GM10266 (cell line): Measurements from ENCODE around the gene CNKSR2.
"Not testable (repeated sequence)": the region's sequence is repeated elsewhere in the genome, so short reads cannot be mapped to it uniquely, and the experiment has no call there.

Experiments used
- DNase-seq: peaks from one replicate; pipeline ENCODE4 v3.0.0; 2012; ENCODE audit errors: extremely low spot score
- TF ChIP-seq, protein P1 (sequence below): IDR thresholded peaks from 2 replicates; pipeline ENCODE4 v1.5.1; 2012; ENCODE audit warnings: mild to moderate bottlenecking, low read depth; ENCODE audit not compliant: control insufficient read depth, insufficient read depth; ENCODE audit errors: missing control alignments

Gene CNKSR2

GRCh38 chrX:21524008-21524407, 149.8 kb downstream of the CNKSR2 start:
- TF ChIP-seq, protein P1, sequence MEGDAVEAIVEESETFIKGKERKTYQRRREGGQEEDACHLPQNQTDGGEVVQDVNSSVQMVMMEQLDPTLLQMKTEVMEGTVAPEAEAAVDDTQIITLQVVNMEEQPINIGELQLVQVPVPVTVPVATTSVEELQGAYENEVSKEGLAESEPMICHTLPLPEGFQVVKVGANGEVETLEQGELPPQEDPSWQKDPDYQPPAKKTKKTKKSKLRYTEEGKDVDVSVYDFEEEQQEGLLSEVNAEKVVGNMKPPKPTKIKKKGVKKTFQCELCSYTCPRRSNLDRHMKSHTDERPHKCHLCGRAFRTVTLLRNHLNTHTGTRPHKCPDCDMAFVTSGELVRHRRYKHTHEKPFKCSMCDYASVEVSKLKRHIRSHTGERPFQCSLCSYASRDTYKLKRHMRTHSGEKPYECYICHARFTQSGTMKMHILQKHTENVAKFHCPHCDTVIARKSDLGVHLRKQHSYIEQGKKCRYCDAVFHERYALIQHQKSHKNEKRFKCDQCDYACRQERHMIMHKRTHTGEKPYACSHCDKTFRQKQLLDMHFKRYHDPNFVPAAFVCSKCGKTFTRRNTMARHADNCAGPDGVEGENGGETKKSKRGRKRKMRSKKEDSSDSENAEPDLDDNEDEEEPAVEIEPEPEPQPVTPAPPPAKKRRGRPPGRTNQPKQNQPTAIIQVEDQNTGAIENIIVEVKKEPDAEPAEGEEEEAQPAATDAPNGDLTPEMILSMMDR = no peak
- no peak for DNase-seq

GRCh38 chrX:21528076-21528475, 153.9 kb downstream of the CNKSR2 start:
- no peak for DNase-seq
- TF ChIP-seq, protein P1 = no peak

DNA sequence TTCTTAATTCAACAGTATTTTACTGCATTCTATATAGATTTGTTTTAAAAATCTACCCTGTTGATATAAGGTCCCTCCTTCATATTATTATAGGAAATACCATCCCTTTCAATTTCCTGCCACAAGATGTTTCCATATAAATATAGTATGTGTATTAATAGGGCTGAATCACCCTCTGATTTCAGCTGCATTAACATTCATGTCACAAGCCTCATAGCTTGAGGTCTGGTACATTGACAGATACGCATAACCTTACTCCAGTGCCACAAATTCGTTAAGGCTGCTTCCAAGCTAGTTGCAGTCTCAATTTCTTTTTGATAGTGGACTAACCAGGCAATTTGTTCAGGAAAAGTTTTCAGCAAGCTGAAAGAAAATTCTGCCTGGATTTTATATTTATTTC, 155.6 kb downstream of the CNKSR2 start:
- TF ChIP-seq, protein P1 = no peak
- DNase-seq = no peak

GRCh38 chrX:21544642-21545041, 170.4 kb downstream of the CNKSR2 start:
- not testable (repeated sequence) for DNase-seq

GRCh38 chrX:21559417-21559816, 185.2 kb downstream of the CNKSR2 start:
- no peak for DNase-seq

GRCh38 chrX:21565025-21565424, 190.8 kb downstream of the CNKSR2 start:
- DNase-seq = no peak
- TF ChIP-seq, protein P1 = no peak

More at GRCh38 chrX:21559417-21559816, 185.2 kb downstream of the CNKSR2 start:
- TF ChIP-seq, protein P1 = no peak

DNA sequence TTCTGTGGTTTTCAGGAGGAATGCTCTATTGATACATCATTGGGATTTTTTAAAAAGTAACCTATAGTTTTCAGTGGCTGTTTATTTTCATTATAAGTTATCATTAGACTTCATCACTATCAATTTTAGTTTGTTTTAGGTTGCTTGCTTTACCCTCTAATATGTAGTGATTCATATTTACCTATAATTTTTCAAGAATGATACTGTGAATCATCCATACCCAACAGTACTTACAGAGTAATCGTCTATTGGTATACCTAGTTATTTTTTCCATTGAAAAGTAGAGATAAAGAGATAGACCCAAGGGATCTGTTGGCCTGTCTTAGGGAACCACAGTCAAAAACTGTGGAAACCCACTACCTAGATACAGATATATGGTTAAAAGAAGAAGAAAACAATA, 200.6 kb downstream of the CNKSR2 start:
- DNase-seq = no peak
- TF ChIP-seq, protein P1 = no peak

- TF ChIP-seq, protein P1 = no peak
- no peak for DNase-seq
Observed at GRCh38 chrX:21581479-21581878, 207.3 kb downstream of the CNKSR2 start.
